Right atrium auricular region (tissue), 2 donors: ENCODE measurements around the gene NRG2. TPM values are rescaled to one million over a fixed set of nuclear protein-coding genes. Genes with fewer than 3 reads are reported as not detected.

Experiments used
- DNase-seq: peaks from one replicate; pipeline ENCODE4 v3.0.0-alpha.2; 2019; ENCODE audit warnings: low spot score
- H3K27ac ChIP-seq, 2 donors: fragments of 200-600 bp; sonication (generic); 1 replicate in 1 of 2; 2 replicates in 1 of 2; pipeline ENCODE4 v1.5.1; 2016 to 2019
- H3K27me3 ChIP-seq, 2 donors: fragments of 200-600 bp; sonication (generic); one replicate each; pipeline versions ENCODE4 v1.5.1 to v1.6.0; 2017 to 2019
- H3K36me3 ChIP-seq: fragments of 200-600 bp; sonication (generic); one replicate; pipeline ENCODE4 v1.5.1; 2016
- H3K4me1 ChIP-seq, 2 donors: fragments of 200-600 bp; sonication (generic); one replicate each; pipeline versions ENCODE4 v1.5.1 to v1.6.0; 2017 to 2019
- H3K4me3 ChIP-seq, 2 donors: fragments of 200-600 bp; sonication (generic); 1 replicate in 1 of 2; 2 replicates in 1 of 2; pipeline ENCODE4 v1.5.1; 2017 to 2019; ENCODE audit warnings: mild to moderate bottlenecking in 1 of 2, moderate library complexity in 1 of 2
- H3K9me3 ChIP-seq, 2 donors: fragments of 200-600 bp; sonication (generic); one replicate each; pipeline ENCODE4 v1.5.1; 2019
- total RNA-seq, 2 donors: library from RNA; depleted of rRNA; stranded (reverse); fragments of >200 nt; gene quantifications; one replicate each; pipeline ENCODE4 v1.1.0, GENCODE V29; 2016
- TF ChIP-seq, protein P1 (sequence below), 2 donors: fragments of 200-600 bp; sonication (generic); IDR thresholded peaks; one replicate each; pipeline ENCODE4 v1.5.1; 2019; ENCODE audit warnings: antibody characterized with exemption in 2 of 2

NRG2 gene
- total RNA-seq, 2 donors from 2014 or later = 1.8 to 1.9 TPM

DNA sequence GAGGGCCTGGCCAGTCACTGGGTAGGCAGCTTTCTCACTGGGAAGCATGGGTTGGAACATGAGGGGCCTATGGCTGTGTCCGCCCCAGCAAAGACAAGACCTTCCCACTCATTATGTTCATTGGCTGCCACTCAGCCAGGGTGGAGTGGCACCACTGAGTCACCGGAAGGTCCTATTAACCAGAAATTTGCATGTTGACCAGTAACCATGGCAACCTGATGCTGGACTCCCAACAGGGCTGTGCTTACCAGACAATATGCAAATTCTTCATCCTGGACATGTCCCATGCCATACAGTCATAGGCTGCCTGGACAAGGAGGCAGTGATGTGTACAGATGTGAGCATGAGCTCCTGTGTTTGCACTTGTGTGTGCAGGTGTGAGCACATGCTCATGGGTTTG lies 180.8 kb downstream of the NRG2 start:
- Histone ChIP-seq H3K27ac (no peak overlapping the region), H3K36me3 (no peaks in the 10 kb centered on the region), H3K4me3 (no peak overlapping the region), H3K4me1 (peaks cover 0 to 7% of the 10 kb centered on the region in 2 donors), H3K9me3 (no peaks in the 10 kb centered on the region), H3K27me3 (no peaks in the 10 kb centered on the region)
- TF ChIP-seq, protein P1, sequence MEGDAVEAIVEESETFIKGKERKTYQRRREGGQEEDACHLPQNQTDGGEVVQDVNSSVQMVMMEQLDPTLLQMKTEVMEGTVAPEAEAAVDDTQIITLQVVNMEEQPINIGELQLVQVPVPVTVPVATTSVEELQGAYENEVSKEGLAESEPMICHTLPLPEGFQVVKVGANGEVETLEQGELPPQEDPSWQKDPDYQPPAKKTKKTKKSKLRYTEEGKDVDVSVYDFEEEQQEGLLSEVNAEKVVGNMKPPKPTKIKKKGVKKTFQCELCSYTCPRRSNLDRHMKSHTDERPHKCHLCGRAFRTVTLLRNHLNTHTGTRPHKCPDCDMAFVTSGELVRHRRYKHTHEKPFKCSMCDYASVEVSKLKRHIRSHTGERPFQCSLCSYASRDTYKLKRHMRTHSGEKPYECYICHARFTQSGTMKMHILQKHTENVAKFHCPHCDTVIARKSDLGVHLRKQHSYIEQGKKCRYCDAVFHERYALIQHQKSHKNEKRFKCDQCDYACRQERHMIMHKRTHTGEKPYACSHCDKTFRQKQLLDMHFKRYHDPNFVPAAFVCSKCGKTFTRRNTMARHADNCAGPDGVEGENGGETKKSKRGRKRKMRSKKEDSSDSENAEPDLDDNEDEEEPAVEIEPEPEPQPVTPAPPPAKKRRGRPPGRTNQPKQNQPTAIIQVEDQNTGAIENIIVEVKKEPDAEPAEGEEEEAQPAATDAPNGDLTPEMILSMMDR (IDR thresholded peaks at IDR 0.05) = no peak
- no peak for DNase-seq

DNA sequence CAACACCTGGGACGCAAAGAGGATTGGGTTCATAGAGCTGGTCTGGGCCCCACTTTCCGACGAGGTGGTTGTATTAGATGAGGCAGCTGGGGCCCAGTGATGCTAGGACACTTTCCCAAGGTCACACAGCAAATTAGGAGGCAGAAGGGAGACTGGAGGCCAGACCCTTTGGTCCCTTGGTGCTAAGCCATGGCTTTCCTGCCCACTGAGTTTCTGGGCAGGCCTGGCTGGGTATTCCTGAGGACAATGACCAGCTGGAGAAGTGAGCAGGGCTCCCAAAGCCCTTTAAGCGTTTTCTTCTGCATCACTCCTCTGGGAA lies 181.3 kb downstream of the NRG2 start:
- Histone ChIP-seq H3K9me3 (no peaks in the 10 kb centered on the region), H3K27ac (no peak overlapping the region), H3K27me3 (no peaks in the 10 kb centered on the region), H3K36me3 (no peaks in the 10 kb centered on the region), H3K4me1 (peaks cover 0 to 7% of the 10 kb centered on the region in 2 donors), H3K4me3 (no peak overlapping the region)
- TF ChIP-seq, protein P1 (IDR thresholded peaks at IDR 0.05) = no peak
- DNase-seq = no peak

DNA sequence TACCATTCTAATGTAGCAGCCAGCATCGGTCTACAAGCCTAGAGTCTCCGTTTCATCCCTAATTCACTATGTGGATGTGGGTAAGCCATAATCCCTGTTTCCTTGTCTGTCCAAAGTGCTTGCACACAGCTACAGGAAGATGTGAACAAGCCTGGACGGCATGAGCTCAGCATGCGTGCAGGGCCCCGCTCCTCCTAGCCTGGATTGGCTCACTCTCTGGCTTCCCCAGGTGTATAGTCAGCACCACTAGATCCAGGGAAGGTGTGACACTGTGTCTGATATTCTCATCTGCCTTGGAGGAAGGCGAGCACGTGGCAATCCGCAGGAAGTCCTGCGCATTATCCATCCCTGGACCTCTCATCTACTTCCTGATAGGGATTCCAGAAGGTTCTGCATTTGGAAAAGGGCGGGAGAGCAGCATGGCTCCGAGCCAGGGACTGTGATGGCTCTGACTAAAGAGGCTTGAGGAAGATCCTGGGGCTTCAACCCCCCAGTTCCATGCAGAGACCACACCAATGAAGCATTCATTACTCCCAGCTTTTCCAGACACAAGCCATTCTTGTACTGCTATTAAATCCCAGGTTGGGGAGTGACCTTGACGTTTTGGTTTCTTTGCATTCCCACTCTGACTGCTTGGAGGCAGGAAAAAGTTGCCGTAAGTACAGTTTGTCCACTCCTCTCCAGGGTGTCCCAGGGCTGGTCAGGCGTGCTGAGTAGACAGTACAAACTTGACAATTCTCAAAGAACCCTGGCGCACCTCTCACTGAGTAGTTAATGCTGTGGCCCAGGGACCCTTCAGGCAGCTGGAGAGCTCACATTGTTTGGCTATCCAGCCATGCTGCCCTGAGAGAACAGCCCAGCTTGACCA lies 181.8 kb downstream of the NRG2 start:
- TF ChIP-seq, protein P1 (IDR thresholded peaks at IDR 0.05) = no peak
- H3K36me3 ChIP-seq = no peaks in the 10 kb centered on the region
- no peak overlapping the region for H3K4me3 ChIP-seq
- peaks cover 0 to 7% of the 10 kb centered on the region in 2 donors for H3K4me1 ChIP-seq
- no peaks in the 10 kb centered on the region for H3K27me3 ChIP-seq
- H3K9me3 ChIP-seq = no peaks in the 10 kb centered on the region
- no peak overlapping the region for H3K27ac ChIP-seq
- DNase-seq = no peak

DNA sequence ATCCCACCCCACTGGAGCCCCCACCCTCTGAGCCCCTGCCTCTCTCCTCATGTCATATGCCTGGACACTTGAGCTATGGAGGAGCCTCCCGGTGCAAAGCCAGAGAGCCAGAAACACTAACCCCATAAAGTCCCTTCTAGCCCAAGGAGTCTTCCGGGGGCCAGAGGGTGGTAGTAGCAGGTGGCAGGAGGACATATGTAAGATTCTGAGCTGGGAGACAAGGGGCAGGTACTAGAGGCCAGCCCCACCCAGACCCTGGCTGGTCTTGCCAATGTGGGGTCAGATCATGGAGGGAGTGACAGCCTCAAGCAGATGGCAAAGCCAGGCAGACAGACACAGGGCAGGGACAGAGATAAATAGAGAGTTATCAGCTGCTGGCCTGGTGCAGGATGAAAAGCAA lies 184.1 kb downstream of the NRG2 start:
- H3K27ac ChIP-seq = no peak overlapping the region
- no peaks in the 10 kb centered on the region for H3K27me3 ChIP-seq
- no peaks in the 10 kb centered on the region for H3K36me3 ChIP-seq
- no peak overlapping the region for H3K4me3 ChIP-seq
- H3K4me1 ChIP-seq = peaks cover 0 to 7% of the 10 kb centered on the region in 2 donors
- TF ChIP-seq, protein P1 (IDR thresholded peaks at IDR 0.05) = no peak
- no peak for DNase-seq
- H3K9me3 ChIP-seq = no peaks in the 10 kb centered on the region

DNA sequence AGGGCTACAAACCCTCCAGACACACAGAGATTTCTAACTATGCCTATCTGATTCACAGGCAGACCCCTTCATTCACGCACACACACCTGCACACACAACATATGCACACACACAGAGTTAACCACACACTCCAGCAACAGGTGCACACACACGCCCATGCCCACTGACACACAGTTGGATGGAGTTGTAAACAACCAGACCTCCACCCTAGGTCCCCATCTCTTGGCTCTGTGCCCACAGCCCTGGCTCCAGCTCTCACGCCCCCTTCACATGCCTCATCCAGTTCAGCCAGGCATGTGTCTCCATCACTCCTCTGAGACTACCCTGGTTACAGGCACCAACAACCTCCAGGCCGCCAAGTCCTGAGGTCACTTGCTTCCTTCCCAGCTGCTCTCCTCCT lies 186.4 kb downstream of the NRG2 start:
- TF ChIP-seq, protein P1 (IDR thresholded peaks at IDR 0.05) = no peak
- H3K27me3 ChIP-seq = no peaks in the 10 kb centered on the region
- no peak overlapping the region for H3K27ac ChIP-seq
- no peaks in the 10 kb centered on the region for H3K9me3 ChIP-seq
- no peaks in the 10 kb centered on the region for H3K36me3 ChIP-seq
- no peak for DNase-seq
- no peaks in the 10 kb centered on the region for H3K4me1 ChIP-seq
- H3K4me3 ChIP-seq = no peak overlapping the region
